Measurements from ENCODE around the gene GALT.
"Not testable (repeated sequence)": the region's sequence is repeated elsewhere in the genome, so short reads cannot be mapped to it uniquely, and the experiment has no call there.

DNA sequence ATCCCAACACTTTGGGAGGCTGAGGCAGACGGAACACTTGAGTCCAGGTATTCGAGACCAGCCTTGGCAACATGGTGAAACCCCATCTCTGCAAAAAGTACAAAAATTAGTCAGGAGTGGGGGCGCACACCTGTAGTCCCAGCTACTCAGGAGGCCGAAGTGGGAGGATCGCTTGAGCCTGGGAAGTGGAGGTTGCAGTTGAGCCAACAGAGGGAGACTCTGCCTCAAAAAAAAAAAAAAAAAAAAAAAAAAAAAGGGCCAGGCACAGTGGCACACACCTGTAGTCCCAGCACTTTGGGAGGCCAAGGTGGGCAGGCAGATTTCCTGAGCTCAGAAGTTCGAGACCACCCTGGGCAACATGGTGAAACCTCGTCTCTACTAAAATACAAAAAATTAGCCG lies 7.2 kb upstream of the GALT start:
- TF ChIP-seq, protein P1, sequence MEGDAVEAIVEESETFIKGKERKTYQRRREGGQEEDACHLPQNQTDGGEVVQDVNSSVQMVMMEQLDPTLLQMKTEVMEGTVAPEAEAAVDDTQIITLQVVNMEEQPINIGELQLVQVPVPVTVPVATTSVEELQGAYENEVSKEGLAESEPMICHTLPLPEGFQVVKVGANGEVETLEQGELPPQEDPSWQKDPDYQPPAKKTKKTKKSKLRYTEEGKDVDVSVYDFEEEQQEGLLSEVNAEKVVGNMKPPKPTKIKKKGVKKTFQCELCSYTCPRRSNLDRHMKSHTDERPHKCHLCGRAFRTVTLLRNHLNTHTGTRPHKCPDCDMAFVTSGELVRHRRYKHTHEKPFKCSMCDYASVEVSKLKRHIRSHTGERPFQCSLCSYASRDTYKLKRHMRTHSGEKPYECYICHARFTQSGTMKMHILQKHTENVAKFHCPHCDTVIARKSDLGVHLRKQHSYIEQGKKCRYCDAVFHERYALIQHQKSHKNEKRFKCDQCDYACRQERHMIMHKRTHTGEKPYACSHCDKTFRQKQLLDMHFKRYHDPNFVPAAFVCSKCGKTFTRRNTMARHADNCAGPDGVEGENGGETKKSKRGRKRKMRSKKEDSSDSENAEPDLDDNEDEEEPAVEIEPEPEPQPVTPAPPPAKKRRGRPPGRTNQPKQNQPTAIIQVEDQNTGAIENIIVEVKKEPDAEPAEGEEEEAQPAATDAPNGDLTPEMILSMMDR (IDR thresholded peaks at IDR 0.05): not testable (repeated sequence)
- not testable (repeated sequence) for TF ChIP-seq POLR2A (IDR thresholded peaks at IDR 0.05)

Measured in right lobe of liver (tissue), 4 donors.